GM18519 (cell line): ENCODE measurements around the gene LIX1.
"Not testable (repeated sequence)": the region's sequence is repeated elsewhere in the genome, so short reads cannot be mapped to it uniquely, and the experiment has no call there.

Source experiments
- ATAC-seq: cut with Tn5 transposase; IDR thresholded peaks from one replicate; pipeline ENCODE4 v1.9.1; 2021; ENCODE audit warnings: mild to moderate bottlenecking, moderate library complexity; ENCODE audit not compliant: unreplicated experiment, low FRiP score

LIX1 gene

DNA sequence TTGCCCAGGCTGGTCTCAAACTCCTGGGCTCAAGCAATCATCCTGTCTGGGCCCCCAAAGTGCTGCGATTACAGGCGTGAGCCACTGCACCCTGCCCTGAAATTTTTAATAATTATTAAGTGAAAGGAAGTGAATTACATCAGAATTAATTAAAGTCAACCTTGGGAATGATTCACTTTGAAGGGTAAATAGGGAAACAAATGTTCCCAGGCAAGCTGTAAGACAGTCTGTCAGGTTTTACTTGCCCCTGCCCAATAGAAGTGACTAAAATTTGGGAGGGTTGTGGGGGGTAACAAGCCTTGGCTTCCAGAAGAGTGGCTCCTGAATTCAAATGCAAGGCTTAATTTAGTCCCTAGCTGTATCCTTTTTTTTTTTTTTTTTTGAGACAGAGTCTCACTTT lies 1.3 kb upstream of the LIX1 start:
- ATAC-seq, result no peak

DNA sequence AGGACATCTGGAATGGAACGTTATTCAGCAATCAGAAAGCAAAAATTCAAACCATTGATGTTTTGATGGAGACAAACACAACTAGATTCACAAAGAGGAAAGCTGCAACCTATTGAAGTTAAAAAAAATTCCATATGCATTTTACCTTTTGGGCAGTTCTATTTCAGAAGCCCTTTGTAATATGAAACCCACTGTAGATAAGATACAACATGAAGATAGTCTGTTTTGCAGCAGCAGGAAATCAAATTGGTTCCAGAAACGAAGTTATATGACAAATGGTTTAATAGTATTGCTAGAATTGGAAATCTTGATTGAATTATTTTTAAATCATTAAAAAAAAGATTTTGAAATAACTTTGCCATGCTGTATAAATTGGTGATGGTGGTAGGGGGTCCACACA lies 872 bp downstream of the LIX1 start:
- no peak for ATAC-seq

DNA sequence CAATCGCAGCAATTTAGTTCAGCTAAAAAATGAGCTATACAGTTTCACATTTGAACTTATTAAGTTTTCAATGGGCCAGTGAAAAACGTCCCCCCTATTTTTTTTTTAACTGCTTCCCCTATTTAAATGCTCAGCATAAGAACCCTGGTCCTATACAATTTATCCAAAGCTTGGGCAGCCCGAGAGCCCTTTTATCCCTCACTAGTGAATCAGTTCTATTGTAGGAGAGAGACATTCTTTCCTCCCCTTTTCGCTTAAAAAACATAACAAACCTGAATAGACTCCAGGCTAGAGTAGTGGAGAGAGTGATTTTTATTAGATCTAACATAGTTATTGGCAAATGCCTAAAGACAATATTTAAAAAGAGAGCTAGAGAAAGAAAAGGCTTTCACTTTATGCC lies 1.4 kb downstream of the LIX1 start:
- no peak for ATAC-seq

DNA sequence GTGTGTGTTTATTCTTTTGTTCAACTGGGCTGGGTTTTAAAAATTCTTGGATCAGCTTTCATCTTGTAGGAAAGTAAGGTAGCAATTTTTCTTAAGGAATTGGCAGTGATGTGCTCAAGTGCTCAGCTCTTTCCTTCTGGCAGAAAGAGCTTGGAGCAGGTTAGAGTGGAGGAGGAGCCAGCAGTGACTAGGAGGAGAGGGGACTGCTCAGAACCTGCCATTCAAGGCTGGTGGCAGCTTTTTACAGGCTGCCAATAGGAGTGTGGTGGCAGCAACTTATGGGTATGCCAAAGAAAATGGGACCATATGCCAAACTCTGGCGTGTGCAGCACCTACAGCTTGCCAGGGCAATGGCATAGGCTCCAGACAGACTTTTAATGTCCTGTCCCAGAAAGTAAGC lies 2.2 kb downstream of the LIX1 start:
- ATAC-seq, result not testable (repeated sequence)

DNA sequence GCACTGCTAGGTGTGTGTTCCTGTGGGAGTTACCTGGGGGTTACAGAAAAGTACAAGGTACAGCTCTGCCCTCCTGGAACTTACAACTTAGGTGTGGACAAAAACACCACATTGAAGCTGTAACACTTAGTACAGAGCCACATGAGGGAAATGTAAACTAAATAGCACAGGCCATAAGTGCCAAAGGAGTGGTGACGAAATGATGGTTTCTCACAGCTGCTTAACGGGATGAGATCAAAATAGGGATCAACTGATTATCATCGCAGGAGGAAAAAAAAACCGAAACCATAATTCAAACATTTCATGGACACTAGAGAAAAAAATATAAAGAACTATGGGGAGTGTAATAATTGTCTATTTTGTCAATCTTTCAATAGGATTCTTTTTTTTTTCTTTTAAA lies 5.9 kb downstream of the LIX1 start:
- no peak for ATAC-seq

DNA sequence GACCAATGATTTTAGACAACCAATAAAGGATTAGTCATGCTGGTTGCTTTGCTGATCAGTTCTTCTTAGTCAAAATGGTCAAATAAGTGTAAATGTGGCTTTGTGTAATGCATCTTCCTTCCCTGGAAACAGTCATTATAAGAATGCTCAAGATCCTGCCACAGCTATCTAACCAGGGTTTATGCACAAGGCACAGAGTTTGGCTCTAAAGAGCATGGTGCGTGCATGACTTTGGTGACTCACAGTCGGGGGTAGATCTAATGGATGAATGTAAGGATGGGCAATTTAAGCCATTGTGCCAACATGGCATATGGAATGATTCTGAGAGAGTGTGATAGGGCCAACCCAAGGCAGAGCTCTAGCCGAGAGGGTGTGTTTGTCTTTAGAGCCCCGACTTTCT lies 6.5 kb downstream of the LIX1 start:
- ATAC-seq, result no peak

DNA sequence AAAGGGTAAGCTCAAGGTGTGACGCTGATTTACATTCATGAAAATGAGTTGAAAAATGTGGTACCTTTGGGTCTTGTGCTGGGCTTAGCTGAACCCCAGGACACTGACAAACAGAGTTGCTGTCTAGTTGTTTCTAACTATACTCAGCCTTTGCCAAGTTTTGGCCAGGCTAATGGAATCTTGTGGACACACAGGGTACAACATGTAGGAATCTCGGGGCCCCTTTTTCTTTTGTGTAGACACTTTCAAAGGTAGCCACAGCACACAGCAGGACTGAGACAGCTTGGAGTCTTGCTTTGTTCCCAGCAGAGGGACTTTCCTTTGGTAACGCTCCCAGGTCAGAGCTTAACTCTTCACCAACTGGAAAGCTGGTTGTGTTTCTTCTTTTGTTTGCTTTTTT lies 7.8 kb downstream of the LIX1 start:
- ATAC-seq, result no peak

- no peak for ATAC-seq
Observed at GRCh38 chr5:97133101-97133500, 9.3 kb downstream of the LIX1 start.

- no peak for ATAC-seq
Observed at GRCh38 chr5:97131921-97132320, 10.5 kb downstream of the LIX1 start.

DNA sequence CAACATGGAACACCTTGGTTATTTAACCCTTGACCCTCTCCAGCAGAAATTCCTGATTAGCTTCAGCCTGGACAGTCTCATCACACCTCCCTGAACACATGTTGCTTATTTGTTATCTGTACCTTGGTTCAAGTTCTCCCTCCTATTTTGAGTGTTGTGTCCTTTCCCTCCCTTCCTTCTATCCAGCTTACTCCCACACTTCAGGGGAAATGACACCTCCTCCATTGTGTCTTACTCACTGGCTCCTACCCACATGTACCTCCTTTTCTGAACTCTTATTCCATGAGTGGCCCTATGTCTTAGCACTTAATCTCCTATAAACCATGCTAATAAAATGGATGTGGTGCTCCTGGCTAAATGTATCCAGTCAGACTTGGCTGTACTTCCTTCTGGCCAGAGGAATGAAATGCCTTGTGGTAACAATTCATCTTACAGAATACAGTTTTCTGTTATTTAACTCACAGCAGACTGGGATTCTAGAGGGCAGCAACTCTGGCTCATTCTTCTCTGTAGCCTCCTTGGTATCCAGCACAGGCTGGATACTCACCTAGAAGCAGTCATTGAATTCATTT lies 11.2 kb downstream of the LIX1 start:
- ATAC-seq, result no peak

DNA sequence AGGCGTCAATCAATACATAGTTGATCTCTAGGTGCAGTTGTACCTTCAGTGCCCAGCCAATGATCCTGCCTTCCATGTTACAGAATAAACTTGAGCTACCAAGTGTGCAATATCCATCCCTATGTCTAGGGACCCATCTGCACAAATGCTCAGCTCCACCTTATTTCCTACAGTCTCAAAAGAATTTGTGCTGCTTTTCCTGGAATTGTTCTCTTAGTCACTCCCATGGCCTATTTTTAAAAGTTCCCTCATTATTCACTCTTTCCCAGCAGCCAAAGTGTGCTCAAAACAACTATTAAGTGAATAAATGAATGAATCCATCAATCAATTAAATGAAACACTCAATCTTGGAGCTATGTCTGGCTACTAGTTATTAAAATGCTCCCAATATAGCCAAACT lies 14.7 kb downstream of the LIX1 start:
- ATAC-seq, result no peak

DNA sequence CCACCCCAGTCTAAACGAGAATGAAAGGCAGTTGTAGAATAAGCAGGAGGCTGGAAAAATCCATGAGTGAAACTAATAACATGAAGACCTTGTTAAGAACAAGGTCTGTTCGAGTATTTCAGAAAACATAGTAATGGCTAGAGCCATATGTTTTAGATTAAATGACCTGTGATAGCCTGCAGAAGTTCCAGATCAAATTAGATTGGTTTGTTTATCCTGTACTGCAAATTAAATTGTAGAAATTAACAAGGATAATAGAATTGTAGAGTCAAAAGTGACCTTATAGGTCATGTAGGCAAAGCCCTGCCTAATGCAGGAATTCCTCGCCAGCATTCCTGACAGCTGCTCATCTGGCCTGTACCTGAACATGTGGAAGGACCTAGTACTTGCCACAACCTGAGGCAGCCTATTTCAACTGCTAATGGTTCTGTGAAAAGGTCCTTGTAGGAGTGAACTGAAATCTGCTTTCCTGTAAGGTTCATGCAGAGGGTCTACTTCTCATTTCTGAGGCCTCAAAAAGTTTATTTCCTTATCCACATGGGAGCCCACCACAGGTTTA lies 17.2 kb downstream of the LIX1 start:
- no peak for ATAC-seq

GRCh38 chr5:97124335-97124734 lies 18.1 kb downstream of the LIX1 start:
- no peak for ATAC-seq

GRCh38 chr5:97121848-97122247 lies 20.6 kb downstream of the LIX1 start:
- no peak for ATAC-seq

DNA sequence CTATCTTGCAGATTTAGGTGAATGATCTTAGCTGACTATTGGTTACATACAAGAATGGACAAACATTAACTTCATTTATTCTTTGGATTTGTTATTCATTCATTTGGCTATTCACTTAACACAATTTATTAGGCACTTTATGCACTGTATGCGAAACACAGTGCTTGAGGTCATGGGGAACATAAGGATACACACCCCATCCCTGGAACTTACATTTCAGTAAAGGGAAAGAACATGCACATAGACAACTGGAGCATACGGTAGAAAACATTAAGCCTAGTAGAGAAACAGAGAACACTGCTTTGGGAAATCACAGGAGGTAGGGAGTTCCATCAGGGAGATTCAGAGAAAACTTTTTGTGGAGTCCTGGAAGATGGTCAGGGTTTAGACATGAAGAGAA lies 22.2 kb downstream of the LIX1 start:
- ATAC-seq, result no peak

GRCh38 chr5:97119007-97119390 lies 23.4 kb downstream of the LIX1 start:
- ATAC-seq, result no peak

- peak; percentile 81 for ATAC-seq
Observed at GRCh38 chr5:97118261-97119006, 24.0 kb downstream of the LIX1 start.

- no peak for ATAC-seq
Observed at GRCh38 chr5:97115932-97116331, 26.5 kb downstream of the LIX1 start.

- no peak for ATAC-seq
Observed at GRCh38 chr5:97112230-97112629, 30.2 kb downstream of the LIX1 start.

DNA sequence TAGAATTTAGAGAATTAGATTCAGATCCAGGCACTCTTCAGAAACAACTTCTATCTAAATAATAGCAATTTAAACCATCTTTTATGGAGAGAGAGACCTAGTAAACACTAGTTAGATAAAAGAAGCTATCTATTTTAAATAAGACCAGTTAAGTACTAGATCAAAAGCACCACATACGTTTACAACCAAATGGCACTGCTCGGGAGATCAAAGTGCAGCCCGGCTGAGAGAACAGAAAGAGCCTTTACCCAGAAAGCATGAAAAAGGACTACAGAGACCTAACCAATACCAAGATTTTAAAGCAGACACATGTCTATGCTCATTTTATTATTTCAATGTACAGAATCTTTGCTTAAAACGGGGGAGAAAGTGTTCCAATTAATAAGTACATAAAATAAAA lies 30.8 kb downstream of the LIX1 start:
- no peak for ATAC-seq

DNA sequence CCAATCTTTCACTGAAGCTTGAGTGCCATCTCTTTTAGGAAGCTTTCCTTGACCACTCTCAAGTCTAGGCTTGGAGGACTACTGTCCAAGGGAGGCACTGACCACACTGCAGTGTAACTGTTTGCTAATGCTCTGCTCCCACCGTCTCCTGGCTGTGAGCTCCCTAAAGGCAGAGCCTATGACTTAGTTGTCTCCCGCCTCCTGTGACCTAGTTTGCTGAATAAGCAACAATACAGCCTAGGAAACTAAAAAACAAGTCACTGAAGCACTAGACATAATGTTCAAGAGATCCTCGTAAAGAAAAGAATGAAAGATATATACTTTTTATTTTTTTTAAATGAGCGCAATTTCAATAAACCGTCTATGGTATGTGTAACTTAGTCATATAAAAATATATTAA lies 31.4 kb downstream of the LIX1 start:
- no peak for ATAC-seq

GRCh38 chr5:97107318-97107717 lies 35.1 kb downstream of the LIX1 start:
- ATAC-seq, result no peak
